BLaER1 (cell line): Measurements from ENCODE around the gene S100A16.
A peak's percentile ranks its signal among the peaks of the same experiment; 100 is the strongest.

Source experiments
- H3K27ac ChIP-seq: shearing (Covaris generic); formaldehyde crosslinking; 2 replicates; pipeline ENCODE4 v1.8.1; 2022
- H3K27me3 ChIP-seq: shearing (Covaris generic); formaldehyde crosslinking; 2 replicates; pipeline ENCODE4 v1.8.1; 2022
- H3K36me3 ChIP-seq: shearing (Covaris generic); formaldehyde crosslinking; 2 replicates; pipeline ENCODE4 v1.8.1; 2022
- H3K4me1 ChIP-seq: shearing (Covaris generic); formaldehyde crosslinking; 2 replicates; pipeline ENCODE4 v1.8.1; 2022
- H3K4me2 ChIP-seq: shearing (Covaris generic); formaldehyde crosslinking; 2 replicates; pipeline ENCODE4 v1.8.1; 2022
- H3K4me3 ChIP-seq: shearing (Covaris generic); formaldehyde crosslinking; 2 replicates; pipeline ENCODE4 v1.8.1; 2022
- H3K9ac ChIP-seq: shearing (Covaris generic); formaldehyde crosslinking; 2 replicates; pipeline ENCODE4 v1.8.1; 2022
- H3K9me3 ChIP-seq: shearing (Covaris generic); formaldehyde crosslinking; 2 replicates; pipeline ENCODE4 v1.8.1; 2022
- H4K20me1 ChIP-seq: shearing (Covaris generic); formaldehyde crosslinking; 2 replicates; pipeline ENCODE4 v1.8.1; 2022
- Cebpa-rat ChIP-seq: shearing (Covaris generic); IDR thresholded peaks from 2 replicates; pipeline ENCODE4 v1.8.1; 2022

S100A16 gene

GRCh38 chr1:153639280-153639679, 26.3 kb upstream of the S100A16 start:
- TF ChIP-seq Cebpa-rat = no peak
- H3K4me3 ChIP-seq = no peak overlapping the region
- no peak overlapping the region for H3K9ac ChIP-seq
- H3K27me3 ChIP-seq = no peaks in the 10 kb centered on the region
- H3K36me3 ChIP-seq = peaks cover 91% of the 10 kb centered on the region
- peaks cover 38% of the 10 kb centered on the region for H3K4me1 ChIP-seq
- H4K20me1 ChIP-seq = peaks cover 69% of the 10 kb centered on the region
- H3K9me3 ChIP-seq = no peaks in the 10 kb centered on the region
- no peak overlapping the region for H3K4me2 ChIP-seq
- H3K27ac ChIP-seq = no peak overlapping the region

DNA sequence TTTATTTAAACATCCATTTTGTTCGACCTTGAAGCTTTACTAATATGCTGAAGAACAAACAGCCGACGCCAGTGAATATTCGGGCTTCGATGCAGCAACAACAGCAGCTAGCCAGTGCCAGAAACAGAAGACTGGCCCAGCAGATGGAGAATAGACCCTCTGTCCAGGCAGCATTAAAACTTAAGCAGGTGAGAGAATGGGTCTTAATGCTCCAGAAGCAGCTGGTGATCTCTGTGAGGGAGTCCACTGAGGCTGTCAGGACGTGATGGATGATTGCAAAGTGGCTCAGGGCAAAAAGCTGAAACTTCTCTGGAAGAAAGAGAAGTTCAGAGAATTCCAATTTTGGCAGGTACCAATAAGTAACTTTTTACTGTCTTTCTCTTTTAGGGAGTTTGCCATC, 25.3 kb upstream of the S100A16 start:
- no peak overlapping the region for H3K27ac ChIP-seq
- no peak overlapping the region for H3K4me2 ChIP-seq

DNA sequence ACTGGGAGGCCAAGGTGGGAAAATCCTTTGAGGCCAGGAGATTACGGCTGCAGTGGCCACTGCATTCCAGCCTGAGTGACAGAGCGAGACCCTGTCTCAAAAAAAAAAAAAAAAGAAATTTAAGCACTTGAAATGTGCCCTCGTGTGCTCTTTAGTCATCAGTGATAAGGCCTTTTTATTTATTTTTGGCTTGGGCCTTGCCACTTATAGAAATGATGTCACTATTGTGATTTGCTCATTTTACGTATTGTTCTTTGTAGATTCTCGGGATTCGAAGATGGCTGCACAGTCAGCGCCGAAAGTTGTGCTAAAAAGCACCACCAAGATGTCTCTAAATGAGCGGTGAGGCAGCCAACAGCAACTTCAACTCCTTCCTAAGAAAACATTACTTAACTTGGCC, 23.4 kb upstream of the S100A16 start:
- Histone ChIP-seq H3K9ac (no peak overlapping the region), H3K36me3 (peaks cover 61% of the 10 kb centered on the region), H3K27me3 (no peaks in the 10 kb centered on the region), H4K20me1 (peaks cover 39% of the 10 kb centered on the region; the same call in 1 of the 2 replicates), H3K4me2 (peak overlapping the region; percentile 92), H3K27ac (no peak overlapping the region), H3K9me3 (no peaks in the 10 kb centered on the region), H3K4me1 (peaks cover 50% of the 10 kb centered on the region), H3K4me3 (no peak overlapping the region)
- TF ChIP-seq Cebpa-rat = no peak

More for the DNA sequence above, 25.3 kb upstream of the S100A16 start:
- peaks cover 36% of the 10 kb centered on the region for H3K4me1 ChIP-seq
- peaks cover 59% of the 10 kb centered on the region for H4K20me1 ChIP-seq
- no peak overlapping the region for H3K4me3 ChIP-seq
- H3K9me3 ChIP-seq = no peaks in the 10 kb centered on the region
- TF ChIP-seq Cebpa-rat = no peak
- no peaks in the 10 kb centered on the region for H3K27me3 ChIP-seq
- no peak overlapping the region for H3K9ac ChIP-seq
- H3K36me3 ChIP-seq = peaks cover 80% of the 10 kb centered on the region

GRCh38 chr1:153635872-153636271, 22.9 kb upstream of the S100A16 start:
- Histone ChIP-seq H3K9ac (peak overlapping the region; percentile 99; the same call in 1 of the 2 replicates), H3K4me3 (peak overlapping the region; percentile 88; the same call in 1 of the 2 replicates), H3K9me3 (no peaks in the 10 kb centered on the region), H3K27ac (peak overlapping the region; percentile 100; the same call in 1 of the 2 replicates), H3K4me2 (peak overlapping the region; percentile 92), H4K20me1 (peaks cover 35% of the 10 kb centered on the region; the same call in 1 of the 2 replicates), H3K36me3 (peaks cover 57% of the 10 kb centered on the region), H3K27me3 (no peaks in the 10 kb centered on the region), H3K4me1 (peaks cover 52% of the 10 kb centered on the region)
- TF ChIP-seq Cebpa-rat = no peak

DNA sequence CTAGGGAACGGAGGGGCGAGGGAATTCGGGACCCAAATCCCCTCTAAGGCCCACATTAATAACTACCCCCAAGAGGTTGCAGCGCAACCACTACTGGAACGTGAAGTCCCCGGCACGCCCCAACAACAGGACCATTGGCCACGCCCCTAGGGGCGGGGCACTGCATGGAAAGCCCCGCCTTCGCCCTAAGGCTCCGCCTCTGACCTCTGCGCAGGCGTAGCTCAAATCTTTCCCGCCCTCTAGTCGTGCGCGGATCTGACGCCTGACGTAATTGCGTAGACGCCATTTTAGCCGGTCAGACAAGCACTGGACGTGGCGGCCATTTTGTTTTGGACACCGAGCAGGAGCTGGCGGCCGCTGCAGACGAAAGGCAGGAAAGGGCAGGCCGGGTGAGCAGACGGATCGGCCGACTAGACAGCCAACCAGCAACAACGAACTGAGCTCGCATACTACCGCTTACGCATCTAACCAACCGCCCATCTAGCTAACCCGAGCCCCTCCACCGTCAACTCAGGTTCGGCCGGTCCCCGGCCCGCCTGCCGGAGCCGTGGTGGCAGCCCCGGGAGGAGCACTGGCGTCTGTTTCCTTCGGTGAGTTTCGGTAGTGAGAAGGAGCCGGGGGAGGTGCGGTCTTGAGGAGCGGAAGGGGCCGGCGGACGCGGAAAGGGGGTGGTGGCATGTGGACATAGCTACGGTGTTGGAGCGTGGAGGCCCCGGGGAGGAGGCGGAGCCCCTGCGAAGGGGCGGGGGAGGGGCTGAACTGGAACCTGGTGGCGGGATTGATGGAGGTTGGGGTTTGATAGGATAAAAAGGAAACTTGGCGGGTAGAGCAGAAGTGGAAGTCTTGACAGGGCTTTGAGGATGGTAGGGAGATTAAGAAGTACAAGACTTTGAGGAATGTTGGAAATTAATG, 21.1 kb upstream of the S100A16 start, which contains the start of gene CHTOP:
TSS of gene CHTOP (plus strand) at position 313 of the 912 bp plus-strand sequence. CDS start 2,523 bp downstream, outside the sequence.
- Histone ChIP-seq H3K27me3 (no peaks in the 10 kb centered on the region), H3K4me2 (peak within 1 kb of the TSS; percentile 92), H3K9ac (peak within 1 kb of the TSS; percentile 99), H3K4me1 (peaks cover 70% of the 10 kb centered on the region), H3K36me3 (peaks cover 38% of the 10 kb centered on the region), H3K4me3 (peak within 1 kb of the TSS; percentile 88), H4K20me1 (peaks cover 26% of the 10 kb centered on the region; the same call in 1 of the 2 replicates), H3K27ac (peak within 1 kb of the TSS; percentile 100), H3K9me3 (no peaks in the 10 kb centered on the region)
- TF ChIP-seq Cebpa-rat = no peak

GRCh38 chr1:153633161-153633753, 20.3 kb upstream of the S100A16 start:
- Histone ChIP-seq H3K36me3 (peaks cover 30% of the 10 kb centered on the region), H3K4me1 (peaks cover 78% of the 10 kb centered on the region), H4K20me1 (peaks cover 25% of the 10 kb centered on the region; the same call in 1 of the 2 replicates), H3K27me3 (no peaks in the 10 kb centered on the region), H3K4me2 (peak overlapping the region; percentile 37; the same call in 1 of the 2 replicates), H3K27ac (no peak overlapping the region), H3K9ac (no peak overlapping the region), H3K9me3 (no peaks in the 10 kb centered on the region), H3K4me3 (0 out of 2 replicates have a peak overlapping the region, but pooled peaks have one; percentile 88)
- TF ChIP-seq Cebpa-rat = no peak

DNA sequence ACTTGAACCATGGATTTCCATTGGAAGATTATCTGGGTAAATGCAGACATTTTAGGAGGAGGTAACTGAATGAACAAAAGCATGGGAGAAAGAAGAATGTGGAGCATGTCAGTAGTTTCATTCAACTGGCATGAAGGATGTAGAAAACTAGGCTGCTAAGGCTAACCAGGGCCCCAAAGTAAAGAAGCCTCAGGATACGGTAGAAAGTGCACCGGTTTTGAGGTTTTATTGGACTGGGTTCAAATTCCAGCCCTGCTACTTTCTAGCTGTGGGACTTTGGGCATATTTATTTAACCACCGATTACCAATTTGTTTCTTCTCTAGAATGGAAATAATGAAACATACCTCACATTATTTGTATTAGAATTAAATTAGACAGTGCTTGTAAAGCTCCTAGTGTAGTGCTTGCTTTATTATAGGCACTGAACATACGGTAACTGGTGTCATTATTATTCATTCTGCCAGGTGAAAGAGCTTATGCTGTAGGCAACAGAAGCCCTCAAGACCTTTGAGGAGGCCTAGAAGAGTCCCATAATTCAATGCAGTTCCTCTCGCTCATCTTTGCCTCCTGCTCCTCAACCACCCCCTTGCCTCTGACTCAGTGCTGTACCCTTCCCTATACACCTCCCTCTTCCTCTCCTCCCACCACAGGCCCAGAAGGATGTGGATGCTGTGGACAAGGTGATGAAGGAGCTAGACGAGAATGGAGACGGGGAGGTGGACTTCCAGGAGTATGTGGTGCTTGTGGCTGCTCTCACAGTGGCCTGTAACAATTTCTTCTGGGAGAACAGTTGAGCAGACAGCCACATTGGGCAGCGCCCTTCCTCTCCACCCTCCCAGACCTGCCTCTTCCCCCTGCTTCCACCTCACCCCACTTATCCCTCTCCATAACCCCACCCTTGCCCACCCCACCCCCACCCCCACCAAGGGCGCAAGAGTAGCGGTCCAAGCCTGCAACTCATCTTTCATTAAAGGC, 18.4 kb upstream of the S100A16 start:
- H3K27me3 ChIP-seq = no peaks in the 10 kb centered on the region
- no peaks in the 10 kb centered on the region for H3K9me3 ChIP-seq
- H4K20me1 ChIP-seq = peaks cover 15% of the 10 kb centered on the region; the same call in 1 of the 2 replicates
- H3K4me3 ChIP-seq = no peak overlapping the region
- H3K4me1 ChIP-seq = peaks cover 83% of the 10 kb centered on the region
- no peak for TF ChIP-seq Cebpa-rat
- H3K36me3 ChIP-seq = peaks cover 11% of the 10 kb centered on the region
- no peak overlapping the region for H3K27ac ChIP-seq
- no peak overlapping the region for H3K4me2 ChIP-seq
- H3K9ac ChIP-seq = no peak overlapping the region

- H4K20me1 ChIP-seq = peaks cover 7% of the 10 kb centered on the region; the same call in 1 of the 2 replicates
- TF ChIP-seq Cebpa-rat = no peak
- no peaks in the 10 kb centered on the region for H3K9me3 ChIP-seq
- peak overlapping the region; percentile 84 for H3K27ac ChIP-seq
- no peaks in the 10 kb centered on the region for H3K27me3 ChIP-seq
- H3K9ac ChIP-seq = no peak overlapping the region
- H3K4me2 ChIP-seq = peak overlapping the region; percentile 99
- no peak overlapping the region for H3K4me3 ChIP-seq
- peaks cover 4% of the 10 kb centered on the region for H3K36me3 ChIP-seq
- H3K4me1 ChIP-seq = peaks cover 83% of the 10 kb centered on the region
Observed at GRCh38 chr1:153630384-153630783, 17.4 kb upstream of the S100A16 start.

DNA sequence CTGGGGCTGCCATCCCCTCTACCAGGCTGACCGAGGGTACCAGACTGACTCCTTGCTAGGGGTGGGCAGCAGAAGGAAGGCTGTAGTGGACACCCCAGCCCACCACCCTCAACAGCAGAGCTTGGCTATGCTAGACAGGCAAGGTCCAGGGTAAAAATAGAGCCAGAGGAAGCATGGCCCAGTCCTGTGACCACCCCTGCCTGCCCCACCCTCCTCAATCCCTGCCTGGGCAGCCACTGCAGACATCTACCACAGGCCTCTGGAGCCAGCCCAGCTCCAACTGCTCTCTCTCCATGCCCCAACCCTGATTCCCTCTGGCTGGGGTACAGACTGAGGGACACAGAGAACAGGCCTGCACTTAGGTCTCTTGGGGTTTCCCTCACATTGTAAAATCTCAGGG, 17.0 kb upstream of the S100A16 start:
- peak overlapping the region; percentile 99 for H3K4me2 ChIP-seq
- peaks cover 2% of the 10 kb centered on the region; the same call in 1 of the 2 replicates for H4K20me1 ChIP-seq
- H3K9me3 ChIP-seq = no peaks in the 10 kb centered on the region
- no peak overlapping the region for H3K4me3 ChIP-seq
- H3K9ac ChIP-seq = peak overlapping the region; percentile 87
- H3K27me3 ChIP-seq = no peaks in the 10 kb centered on the region
- H3K27ac ChIP-seq = peak overlapping the region; percentile 84
- H3K36me3 ChIP-seq = peaks cover 6% of the 10 kb centered on the region; the same call in 1 of the 2 replicates
- peaks cover 83% of the 10 kb centered on the region for H3K4me1 ChIP-seq
- no peak for TF ChIP-seq Cebpa-rat
